GM08714 (cell line): ENCODE data around the gene TEAD2.

Source experiments
- H3K4me3 ChIP-seq: fragments of 200-500 bp; sonication (Bioruptor generic); 2 replicates; pipeline ENCODE4 v1.5.1; 2014; ENCODE audit warnings: mild to moderate bottlenecking, low read length, inconsistent platforms
- ZNF274 ChIP-seq: IDR thresholded peaks from 2 replicates; pipeline ENCODE4 v1.6.1; 2012; ENCODE audit warnings: mild to moderate bottlenecking, low read depth, low read length

The TEAD2 gene

DNA sequence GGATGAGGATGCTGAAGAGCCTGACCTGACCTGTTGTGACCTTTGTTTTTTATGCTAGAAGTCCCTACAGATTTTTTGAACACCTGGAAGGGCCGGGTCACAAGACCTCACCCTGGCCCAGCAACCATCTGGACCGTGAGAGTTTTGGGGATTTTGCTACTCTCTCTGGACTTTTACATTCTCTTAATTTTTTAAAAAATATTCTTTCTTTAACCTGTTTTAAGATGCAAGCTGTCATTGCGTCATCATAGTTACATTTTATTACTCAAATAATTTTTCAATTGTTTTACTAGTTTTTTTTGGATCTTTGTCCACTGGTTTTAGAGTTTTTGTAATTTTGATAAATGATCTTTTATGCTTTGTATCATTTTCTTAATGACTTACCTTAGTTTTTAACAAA, 9.0 kb upstream of the TEAD2 start:
- no peak overlapping the region for H3K4me3 ChIP-seq
- TF ChIP-seq ZNF274: no peak

DNA sequence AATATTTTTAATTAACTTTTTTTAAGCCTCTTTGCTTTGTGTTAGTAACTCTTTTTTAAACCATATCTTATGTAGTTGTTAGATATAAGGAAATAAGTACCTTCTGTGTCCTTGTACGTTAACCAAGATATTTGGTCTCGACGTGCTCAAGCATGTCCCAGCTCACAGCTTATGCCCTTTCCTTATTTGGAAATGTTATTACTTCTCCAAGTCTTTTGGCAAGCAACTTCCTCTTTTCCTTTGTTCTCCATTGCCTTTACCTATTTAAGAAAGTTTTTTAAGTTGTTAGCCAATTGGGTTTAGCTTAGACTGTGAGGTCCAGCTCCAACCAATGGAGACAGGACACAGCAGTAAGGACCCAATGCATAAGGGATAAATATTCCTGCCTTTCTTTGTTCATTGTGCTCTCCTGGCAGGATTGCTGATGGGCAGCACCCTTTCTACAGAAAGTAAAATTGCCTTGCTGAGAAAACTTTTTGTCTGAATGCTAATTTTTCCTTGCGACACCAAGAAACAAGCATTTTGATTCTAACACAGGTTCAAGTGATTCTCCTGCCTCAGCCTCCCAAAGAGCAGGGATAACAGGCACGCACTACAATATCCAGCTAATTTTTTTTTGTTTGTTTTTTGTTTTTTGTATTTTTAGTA, 6.6 kb upstream of the TEAD2 start:
- TF ChIP-seq ZNF274: no peak
- no peak overlapping the region for H3K4me3 ChIP-seq

DNA sequence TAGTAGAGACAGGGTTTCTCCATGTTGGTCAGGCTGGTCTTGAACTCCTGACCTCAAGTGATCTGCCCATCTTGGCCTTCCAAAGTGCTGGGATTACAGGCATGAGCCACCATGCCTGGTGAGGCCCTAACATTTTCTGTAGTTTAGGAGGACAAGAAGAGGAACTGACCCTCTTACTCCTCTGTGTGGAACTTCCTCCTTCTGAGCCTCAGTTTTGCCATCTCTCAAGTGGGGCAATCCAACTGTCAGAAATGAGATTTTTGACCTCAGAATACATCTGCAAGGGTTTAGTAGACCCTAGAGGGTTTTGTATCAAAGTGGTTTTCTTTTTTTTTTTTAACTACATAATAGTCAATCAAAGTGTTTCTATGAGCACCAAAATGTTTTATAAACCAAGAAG, 3.9 kb upstream of the TEAD2 start:
- no peak overlapping the region for H3K4me3 ChIP-seq
- TF ChIP-seq ZNF274: no peak

DNA sequence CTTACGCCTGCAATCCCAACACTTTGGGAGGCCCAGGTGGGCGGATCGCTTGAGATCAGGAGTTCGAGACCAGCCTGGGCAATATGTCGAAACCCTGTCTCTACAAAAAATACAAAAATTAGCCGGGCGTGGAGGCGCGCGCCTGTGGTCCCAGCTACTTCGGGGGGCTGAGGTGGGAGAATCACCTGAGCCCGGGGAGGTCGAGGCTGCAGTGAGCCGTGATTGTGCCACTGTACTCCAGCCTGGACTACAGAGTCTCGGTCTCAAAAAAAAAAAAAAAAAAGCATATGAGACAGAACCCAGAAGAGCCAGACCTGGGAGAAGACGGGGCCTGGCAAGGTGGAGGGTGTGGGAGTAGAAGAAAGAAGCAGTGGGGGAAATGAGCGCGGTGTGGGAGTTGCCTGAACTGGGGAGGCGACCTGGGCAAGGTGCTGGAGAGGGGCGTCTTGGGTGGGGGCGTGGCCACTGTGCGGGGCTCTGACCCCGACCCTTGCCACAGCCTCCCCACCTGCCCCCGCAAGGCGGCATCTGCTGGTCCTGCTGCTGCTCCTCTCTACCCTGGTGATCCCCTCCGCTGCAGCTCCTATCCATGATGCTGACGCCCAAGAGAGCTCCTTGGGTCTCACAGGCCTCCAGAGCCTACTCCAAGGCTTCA, 2.0 kb upstream of the TEAD2 start:
- TF ChIP-seq ZNF274: no peak
- no peak overlapping the region; the same call in 1 of the 2 replicates for H3K4me3 ChIP-seq

DNA sequence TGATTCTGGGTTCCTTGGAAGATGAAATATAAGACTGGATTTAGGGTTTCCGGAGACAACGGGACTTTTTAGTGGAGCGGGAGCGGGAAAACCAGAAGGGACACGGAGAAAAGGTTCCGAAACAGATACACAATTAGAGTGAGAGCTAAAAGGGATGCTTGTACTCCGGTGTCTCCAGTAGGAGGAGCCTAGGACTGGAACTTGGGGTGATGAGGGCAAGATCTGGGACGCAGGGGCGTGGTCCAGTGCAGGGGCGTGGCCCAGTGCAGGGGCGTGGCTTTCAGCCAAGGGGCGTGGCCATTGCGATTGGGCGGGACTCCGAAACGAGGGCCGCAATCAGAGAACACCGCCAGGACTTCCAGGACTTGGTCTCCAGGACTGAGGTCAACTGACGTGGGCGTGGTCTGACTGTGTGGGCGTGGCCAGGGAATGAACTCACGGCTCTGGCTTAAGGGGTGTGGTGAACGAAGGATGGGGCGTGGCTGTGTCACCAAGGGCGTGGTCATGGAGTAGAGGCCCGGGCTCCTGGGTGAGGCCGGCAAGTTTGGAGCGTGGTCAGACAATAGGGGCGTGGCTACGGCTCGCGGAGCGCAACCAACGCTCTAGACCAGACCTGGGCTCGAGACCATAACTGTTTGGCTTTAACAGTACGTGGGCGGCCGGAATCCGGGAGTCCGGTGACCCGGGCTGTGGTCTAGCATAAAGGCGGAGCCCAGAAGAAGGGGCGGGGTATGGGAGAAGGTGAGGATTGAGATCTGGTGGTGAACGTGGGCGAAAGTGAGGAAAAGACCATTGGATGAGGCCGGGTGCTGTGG, 1.3 kb upstream of the TEAD2 start, which contains the start of gene DKKL1:
DKKL1 (plus strand) TSS at position 610 of the 815 bp plus-strand sequence; CDS start at position 732, 122 bp downstream.
- no peak for TF ChIP-seq ZNF274
- no peak within 1 kb of the TSS; the same call in 1 of the 2 replicates for H3K4me3 ChIP-seq

DNA sequence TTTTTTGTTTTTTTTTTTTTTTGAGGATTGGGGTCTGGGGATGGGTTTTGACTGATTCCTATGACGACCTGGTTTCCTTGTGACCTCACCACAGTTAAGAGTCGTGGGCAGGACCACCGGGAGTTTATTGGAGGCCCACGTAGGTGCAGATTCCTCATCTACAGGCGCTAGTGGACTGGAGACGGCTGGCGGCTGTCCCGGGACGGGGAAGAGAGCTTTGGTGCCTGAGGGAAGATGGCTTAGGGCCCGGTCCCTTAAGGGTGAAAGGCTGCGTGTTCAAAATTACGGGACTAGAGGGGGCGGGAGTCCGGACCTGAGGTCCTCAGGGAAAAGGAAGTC, 682 bp upstream of the TEAD2 start:
- TF ChIP-seq ZNF274: no peak
- no peak overlapping the region for H3K4me3 ChIP-seq

DNA sequence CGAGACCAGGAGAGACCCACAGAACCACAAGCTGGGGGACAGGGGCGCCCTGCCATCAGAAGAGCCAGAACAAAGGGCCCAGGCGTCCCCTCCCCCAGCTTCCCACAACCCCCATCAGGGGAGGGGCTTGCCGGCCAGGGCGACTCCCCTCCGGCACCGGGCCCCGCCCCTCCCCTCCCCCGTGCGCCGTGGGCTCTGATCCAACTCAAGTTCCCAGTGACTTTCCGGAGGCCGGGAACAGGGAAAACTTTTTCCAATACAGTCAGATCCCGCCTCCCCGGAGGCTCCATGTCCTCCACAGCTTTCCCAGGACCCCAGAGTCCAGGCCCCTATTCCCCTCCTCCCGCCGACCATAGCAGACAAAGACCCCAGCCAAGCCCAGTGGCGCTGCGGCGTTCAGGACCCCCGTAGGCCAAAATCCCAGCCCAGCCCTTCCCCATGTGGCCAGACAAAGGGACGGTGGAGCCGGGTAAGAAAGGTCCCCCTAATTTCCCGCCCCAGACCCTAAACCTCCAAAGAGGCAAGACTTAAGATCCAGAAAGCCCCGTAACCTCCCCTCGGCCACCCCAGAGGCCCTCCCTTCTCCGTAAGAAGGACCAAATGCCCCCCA, 673 bp downstream of the TEAD2 start:
- peak overlapping the region; percentile 11; the same call in 1 of the 2 replicates for H3K4me3 ChIP-seq
- no peak for TF ChIP-seq ZNF274

DNA sequence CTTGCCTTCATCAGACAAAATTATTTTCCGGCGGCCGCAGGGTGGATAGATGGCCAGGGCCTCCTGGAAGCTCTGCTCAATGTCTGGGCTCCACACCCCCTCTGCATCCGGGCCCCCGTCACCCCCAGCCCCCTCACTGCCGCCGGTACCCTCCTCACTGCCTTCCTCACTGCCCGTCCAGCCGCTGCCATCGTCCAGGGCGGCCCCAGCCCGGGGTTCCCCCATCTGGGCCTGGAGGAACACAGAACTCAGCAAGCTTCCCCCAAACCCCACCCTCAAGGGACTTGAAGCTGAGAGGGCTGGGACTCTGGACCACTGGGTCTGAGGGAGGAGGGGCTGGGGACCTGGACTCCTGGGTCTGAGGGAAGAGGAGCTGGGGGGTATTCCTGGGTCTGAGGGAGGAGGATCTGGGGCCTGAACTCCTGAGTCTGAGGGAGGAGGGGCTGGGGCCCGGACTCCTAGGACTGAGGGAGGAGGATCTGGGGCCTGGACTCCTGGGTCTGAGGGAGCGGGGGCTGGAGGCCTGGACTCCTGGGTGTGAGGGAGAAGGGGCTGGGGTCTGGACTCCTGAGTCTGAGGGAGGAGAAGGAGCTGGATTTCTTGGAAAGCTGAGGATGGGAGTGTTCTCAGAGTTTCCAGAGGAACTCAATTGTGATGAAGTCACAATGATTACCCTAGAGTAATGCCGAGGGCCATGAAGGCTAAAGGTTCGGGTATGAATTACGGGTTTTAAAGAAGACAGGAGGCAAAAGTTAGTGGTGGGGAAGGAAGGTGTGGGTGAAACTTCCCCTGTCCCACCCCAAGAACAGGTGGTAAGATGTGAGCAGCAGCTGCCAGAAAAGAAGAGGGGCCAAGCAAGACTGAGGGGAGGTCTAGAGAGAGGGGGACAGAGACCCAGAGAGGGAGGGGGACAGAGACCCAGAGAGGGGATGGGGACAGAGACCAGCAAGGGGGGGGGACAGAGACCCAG, 2.1 kb downstream of the TEAD2 start:
- no peak overlapping the region for H3K4me3 ChIP-seq
- no peak for TF ChIP-seq ZNF274

DNA sequence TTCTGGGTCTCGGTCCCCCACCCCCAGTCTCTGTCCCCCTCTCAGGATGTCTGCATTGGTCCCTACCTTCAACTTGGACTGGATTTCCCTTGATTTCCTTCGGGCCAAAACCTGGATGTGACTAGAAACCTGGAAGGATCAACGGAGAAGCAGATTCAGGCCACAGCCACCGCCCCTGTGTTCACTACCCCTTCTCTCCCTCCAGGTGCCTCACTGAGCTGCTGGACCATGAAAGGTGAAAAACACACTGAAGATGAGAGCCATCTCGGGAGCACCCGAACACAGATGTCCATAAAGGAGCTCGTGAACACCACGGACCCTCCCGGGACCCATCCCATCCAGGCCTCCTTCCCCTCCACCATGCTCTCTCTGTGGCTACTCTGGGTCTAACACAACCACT, 5.0 kb downstream of the TEAD2 start:
- no peak overlapping the region for H3K4me3 ChIP-seq
- TF ChIP-seq ZNF274: no peak

DNA sequence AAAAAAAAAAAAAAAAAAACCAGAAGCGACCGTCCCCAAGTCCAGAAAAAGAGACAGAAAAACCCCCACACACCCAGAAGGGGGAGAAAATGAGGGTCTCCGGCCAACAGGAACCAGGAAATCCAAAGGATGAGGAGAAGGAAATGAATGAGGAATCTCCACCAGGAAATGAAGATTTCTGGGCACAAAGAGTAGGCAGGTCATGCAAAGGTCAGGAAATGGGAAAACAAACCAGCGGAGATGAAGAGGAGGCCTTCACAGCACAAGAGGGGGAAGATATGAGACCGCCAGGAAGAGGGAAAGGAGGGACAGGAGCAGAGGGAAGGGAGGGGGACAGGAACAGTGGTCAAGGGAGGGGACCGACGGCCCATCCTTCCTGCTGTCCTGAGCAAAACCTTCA, 5.8 kb downstream of the TEAD2 start:
- no peak overlapping the region for H3K4me3 ChIP-seq
- no peak for TF ChIP-seq ZNF274

DNA sequence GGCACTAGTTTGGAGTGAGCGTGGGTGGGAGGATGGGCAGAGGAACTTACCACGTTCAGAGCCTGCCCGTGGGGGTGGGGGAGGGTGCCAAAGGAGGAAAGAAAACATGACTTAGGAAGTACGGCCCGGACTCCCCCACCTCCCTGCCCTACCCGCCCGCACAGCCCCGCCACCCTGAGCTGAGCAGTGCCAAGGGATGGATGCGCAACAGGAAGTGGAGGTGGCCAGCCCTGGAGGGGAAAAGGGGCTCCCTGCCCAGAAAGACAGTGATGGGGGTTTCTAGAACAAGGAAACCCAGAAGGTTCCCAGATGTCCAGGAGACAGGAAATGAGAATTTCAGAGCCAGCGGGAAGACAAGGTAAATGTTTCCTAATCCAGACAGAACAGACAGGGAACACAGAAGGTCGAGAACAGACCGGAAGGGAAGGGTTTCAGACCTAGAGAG, 6.3 kb downstream of the TEAD2 start:
- H3K4me3 ChIP-seq: no peak overlapping the region
- TF ChIP-seq ZNF274: no peak

DNA sequence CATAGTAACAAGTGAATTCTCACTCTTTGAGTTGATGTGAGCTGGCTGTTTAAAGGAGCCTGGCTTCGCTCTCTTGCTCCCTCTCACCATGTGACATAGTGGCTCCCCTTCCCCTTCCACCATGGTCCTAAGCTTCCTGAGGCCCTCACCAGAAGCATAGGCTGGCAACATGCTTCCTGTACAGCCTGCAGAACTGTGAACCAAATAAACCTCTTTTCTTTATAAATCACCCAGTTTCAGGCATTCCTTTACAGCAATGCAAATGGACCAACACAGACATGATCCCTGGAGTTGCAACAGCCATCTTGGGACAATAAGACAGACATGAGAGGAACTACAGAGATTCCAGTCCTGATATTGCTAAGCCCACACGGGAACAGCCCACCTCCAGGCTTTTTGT, 12.6 kb downstream of the TEAD2 start:
- TF ChIP-seq ZNF274: no peak
- H3K4me3 ChIP-seq: no peak overlapping the region

DNA sequence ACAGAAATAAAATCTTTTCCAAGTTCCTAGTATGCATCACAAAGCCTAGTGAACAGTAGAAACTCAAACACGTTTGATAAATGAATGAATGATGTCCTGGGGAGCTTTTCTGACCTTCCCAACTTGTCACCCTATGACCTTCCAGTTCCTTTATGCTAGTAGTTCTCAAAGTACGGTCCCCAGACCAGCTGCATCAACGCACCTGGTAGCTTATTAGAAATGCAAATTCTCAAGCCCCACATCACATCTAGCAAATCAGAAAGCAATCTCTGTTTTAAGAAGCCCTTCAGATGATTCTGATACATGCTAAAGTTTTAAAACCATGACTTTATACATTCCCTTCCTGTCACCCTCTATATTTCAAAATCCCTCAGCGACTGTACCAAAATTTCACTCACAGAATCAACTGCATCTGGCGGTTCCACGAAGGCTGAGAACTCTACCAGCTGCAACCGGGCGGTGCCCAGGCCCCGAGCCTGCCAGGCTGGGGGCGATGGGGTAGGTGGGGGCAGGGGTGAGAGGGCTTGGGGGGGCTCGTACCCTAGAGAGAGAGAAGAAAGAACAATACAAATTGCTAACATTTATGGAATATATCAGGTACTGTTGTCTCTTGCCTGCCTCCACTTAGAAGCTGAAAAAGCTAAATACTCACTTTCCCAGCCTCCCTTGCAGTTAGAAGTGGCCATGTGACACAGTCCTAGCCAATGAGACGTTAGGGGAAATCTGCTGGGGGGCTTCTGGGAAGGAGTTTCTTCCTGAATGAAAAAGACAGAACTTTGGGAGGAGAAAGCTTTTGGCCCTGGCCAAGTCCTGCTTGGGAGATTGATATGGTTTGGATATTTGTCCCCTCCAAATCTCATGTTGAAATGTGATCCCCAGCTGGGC, 13.7 kb downstream of the TEAD2 start:
- no peak overlapping the region for H3K4me3 ChIP-seq
- TF ChIP-seq ZNF274: no peak
